Thyroid gland (tissue), 4 donors: ENCODE data around the gene MAST4. TPM values are rescaled to one million over a fixed set of nuclear protein-coding genes. Genes with fewer than 3 reads are reported as not detected.

Source experiments
- DNase-seq, 2 donors: peaks; one replicate each; pipeline ENCODE4 v3.0.0-alpha.2; 2019
- H3K27ac ChIP-seq, 3 donors: fragments of 200-600 bp; sonication (generic); 1 replicate in 2 of 3; 2 replicates in 1 of 3; pipeline ENCODE4 v1.5.1; 2016 to 2019; ENCODE audit warnings: mild to moderate bottlenecking in 1 of 3, moderate library complexity in 1 of 3
- H3K27me3 ChIP-seq: fragments of 200-600 bp; sonication (generic); one replicate; pipeline ENCODE4 v1.5.1; 2019
- H3K36me3 ChIP-seq, 2 donors: fragments of 200-600 bp; sonication (generic); one replicate each; pipeline ENCODE4 v1.5.1; 2016 to 2019
- H3K4me1 ChIP-seq, 2 donors: fragments of 200-600 bp; sonication (generic); one replicate each; pipeline ENCODE4 v1.5.1; 2017 to 2019
- H3K4me3 ChIP-seq, 3 donors: fragments of 200-600 bp; sonication (generic); replicated peaks in 1 of 3; 1 replicate in 2 of 3; 2 replicates in 1 of 3; pipeline ENCODE4 v1.5.1; 2016; ENCODE audit warnings: mild to moderate bottlenecking in 1 of 3
- H3K9me3 ChIP-seq: fragments of 200-600 bp; sonication (generic); one replicate; pipeline ENCODE4 v1.5.1; 2017
- POLR2A ChIP-seq, 2 donors: fragments of 450-650 bp; IDR thresholded peaks; one replicate each; pipeline ENCODE4 v1.6.1; 2017; ENCODE audit warnings: antibody characterized with exemption in 2 of 2, mild to moderate bottlenecking in 2 of 2, moderate library complexity in 1 of 2
- WGBS, 2 donors: methylation state at CpG; one replicate each; pipeline ENCODE4 v1.1.5; 2017; 5-methylcytosine and 5-hydroxymethylcytosine counted together
- intact Hi-C: fragments of 100-400 bp; cut with DNase I; formaldehyde crosslinking; loops from one replicate; pipeline ENCODE4 v1.15.1; 2023
- total RNA-seq, 4 donors: library from RNA; depleted of rRNA; stranded (reverse); fragments of >200 nt; gene quantifications; one replicate each; pipeline ENCODE4 v1.2.3, GENCODE V29; 2016
- TF ChIP-seq, protein P1 (sequence below), 6 experiments: fragments of 200-600 bp in 3 of 6; fragments of 450-650 bp in 3 of 6; sonication (generic) in 3 of 6; IDR thresholded peaks; one replicate each; pipeline ENCODE4 v1.5.1; 2016 to 2019; ENCODE audit warnings: antibody characterized with exemption in 6 of 6, mild to moderate bottlenecking in 2 of 6, inconsistent platforms in 1 of 6, moderate library complexity in 1 of 6

The MAST4 gene
- total RNA-seq, 4 donors from 2014 or later: 20.2 to 38.3 (median 24.4) TPM

DNA sequence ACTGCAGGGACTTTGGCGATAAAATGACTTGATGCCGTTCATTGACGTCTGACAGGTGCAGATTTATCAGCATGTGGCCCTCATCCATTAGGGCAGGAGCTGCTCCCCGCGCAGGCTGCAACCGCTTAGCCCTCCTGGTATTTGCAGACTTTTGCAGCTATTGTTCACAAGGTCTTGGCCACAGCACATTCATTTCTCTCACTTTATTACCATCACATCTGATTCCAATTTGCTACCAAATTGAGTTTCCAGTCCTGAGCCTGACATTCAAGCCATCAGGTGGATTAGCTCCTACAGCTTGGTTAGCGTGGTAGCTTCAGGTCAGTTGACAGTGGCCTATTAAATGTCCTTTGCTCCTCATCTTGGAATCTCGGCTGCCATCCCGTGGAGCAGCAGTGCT, 301.2 kb downstream of the MAST4 start:
- Histone ChIP-seq H3K27ac (no peak overlapping the region), H3K27me3 (no peaks in the 10 kb centered on the region), H3K4me3 (no peak overlapping the region), H3K36me3 (no peaks in the 10 kb centered on the region), H3K9me3 (no peaks in the 10 kb centered on the region), H3K4me1 (peaks cover 13 to 22% of the 10 kb centered on the region in 2 donors)
- 95% methylated on average over 9 of the region's 9 CpGs for WGBS, 2 donors
- no peak for DNase-seq
- TF ChIP-seq, protein P1, sequence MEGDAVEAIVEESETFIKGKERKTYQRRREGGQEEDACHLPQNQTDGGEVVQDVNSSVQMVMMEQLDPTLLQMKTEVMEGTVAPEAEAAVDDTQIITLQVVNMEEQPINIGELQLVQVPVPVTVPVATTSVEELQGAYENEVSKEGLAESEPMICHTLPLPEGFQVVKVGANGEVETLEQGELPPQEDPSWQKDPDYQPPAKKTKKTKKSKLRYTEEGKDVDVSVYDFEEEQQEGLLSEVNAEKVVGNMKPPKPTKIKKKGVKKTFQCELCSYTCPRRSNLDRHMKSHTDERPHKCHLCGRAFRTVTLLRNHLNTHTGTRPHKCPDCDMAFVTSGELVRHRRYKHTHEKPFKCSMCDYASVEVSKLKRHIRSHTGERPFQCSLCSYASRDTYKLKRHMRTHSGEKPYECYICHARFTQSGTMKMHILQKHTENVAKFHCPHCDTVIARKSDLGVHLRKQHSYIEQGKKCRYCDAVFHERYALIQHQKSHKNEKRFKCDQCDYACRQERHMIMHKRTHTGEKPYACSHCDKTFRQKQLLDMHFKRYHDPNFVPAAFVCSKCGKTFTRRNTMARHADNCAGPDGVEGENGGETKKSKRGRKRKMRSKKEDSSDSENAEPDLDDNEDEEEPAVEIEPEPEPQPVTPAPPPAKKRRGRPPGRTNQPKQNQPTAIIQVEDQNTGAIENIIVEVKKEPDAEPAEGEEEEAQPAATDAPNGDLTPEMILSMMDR (IDR thresholded peaks at IDR 0.05): no peak
- TF ChIP-seq POLR2A (IDR thresholded peaks at IDR 0.05): no peak
- intact Hi-C loops: no loop called here

DNA sequence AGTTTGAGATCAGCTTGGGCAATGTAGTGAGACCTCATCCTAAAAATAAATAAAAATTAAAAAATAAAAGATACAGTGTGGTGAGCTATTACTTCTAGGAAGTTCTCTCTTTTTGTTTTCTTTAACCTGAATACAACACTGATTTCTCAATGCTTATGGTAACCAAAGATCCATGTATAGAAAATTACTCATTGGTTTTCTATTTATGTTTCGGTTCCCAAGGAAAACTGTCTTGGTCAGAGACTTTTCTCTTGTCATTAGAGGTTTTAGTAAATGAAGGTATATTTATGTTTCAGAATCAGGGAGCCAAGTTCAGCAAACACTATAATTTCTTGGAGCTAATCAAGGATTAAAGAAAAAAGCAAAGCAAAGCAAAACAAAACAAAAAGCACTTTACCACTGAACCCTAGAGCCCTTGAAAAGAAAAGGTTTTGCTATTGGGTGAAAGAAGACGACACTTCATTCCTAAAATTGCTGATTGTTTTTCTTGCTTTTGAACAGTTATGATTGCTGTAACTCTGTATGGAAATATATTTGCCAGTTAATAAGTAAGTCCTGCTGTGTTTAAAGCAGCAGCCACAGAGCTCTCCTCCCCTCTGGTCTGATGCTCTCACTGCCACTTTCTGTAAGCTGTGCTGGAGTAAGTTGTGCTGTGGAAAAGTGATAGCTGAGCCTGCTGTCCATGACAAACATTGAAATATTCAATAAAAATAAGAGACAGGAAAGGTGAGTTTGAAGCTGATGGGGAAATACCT, 302.2 kb downstream of the MAST4 start:
- peak overlapping the region; percentile 51 to 70 (median 55) for H3K27ac ChIP-seq
- intact Hi-C loops: no loop called here
- H3K36me3 ChIP-seq: no peaks in the 10 kb centered on the region
- DNase-seq: peak; percentile 19 to 22
- H3K27me3 ChIP-seq: no peaks in the 10 kb centered on the region
- H3K4me3 ChIP-seq: no peak overlapping the region
- WGBS, 2 donors: 55 to 62% methylated on average over 2 of the region's 2 CpGs
- H3K4me1 ChIP-seq: peaks cover 8 to 19% of the 10 kb centered on the region in 2 donors
- no peaks in the 10 kb centered on the region for H3K9me3 ChIP-seq
- no peak for TF ChIP-seq POLR2A (IDR thresholded peaks at IDR 0.05)
- TF ChIP-seq, protein P1 (IDR thresholded peaks at IDR 0.05): no peak

DNA sequence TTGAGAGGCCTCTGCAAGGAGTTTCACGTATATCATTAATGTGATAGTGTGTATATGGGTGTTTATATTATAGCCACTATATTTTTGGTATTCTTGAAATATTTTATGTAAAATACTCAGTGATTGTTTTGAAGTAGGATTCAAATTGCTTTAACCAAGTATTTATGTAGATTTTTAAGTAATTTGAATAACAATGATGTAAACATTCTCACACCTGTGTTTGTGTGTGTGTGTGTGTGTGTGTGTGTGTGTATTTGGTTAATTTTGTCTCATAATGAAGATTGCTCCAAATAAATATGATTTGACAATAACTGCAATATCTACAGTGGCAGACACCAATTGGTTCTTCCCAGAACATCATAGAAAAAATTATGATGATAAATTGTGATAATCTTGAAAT, 307.0 kb downstream of the MAST4 start:
- Histone ChIP-seq H3K9me3 (no peaks in the 10 kb centered on the region), H3K4me3 (no peak overlapping the region), H3K27me3 (no peaks in the 10 kb centered on the region), H3K4me1 (peaks cover 8 to 12% of the 10 kb centered on the region in 2 donors), H3K36me3 (no peaks in the 10 kb centered on the region), H3K27ac (no peak overlapping the region)
- 95 to 98% methylated on average over 1 of the region's 1 CpG for WGBS, 2 donors
- intact Hi-C loops: no loop called here
- DNase-seq: no peak
- no peak for TF ChIP-seq POLR2A (IDR thresholded peaks at IDR 0.05)
- TF ChIP-seq, protein P1 (IDR thresholded peaks at IDR 0.05): no peak

GRCh38 chr5:66903709-66904108, 307.5 kb downstream of the MAST4 start:
- no peak for DNase-seq
- no peaks in the 10 kb centered on the region for H3K9me3 ChIP-seq
- 83 to 89% methylated on average over 2 to 3 of the region's 3 CpGs for WGBS, 2 donors
- H3K27me3 ChIP-seq: no peaks in the 10 kb centered on the region
- intact Hi-C loops: no loop called here
- TF ChIP-seq, protein P1 (IDR thresholded peaks at IDR 0.05): no peak
- no peak for TF ChIP-seq POLR2A (IDR thresholded peaks at IDR 0.05)
- no peak overlapping the region for H3K27ac ChIP-seq
- no peaks in the 10 kb centered on the region for H3K36me3 ChIP-seq
- H3K4me3 ChIP-seq: no peak overlapping the region
- H3K4me1 ChIP-seq: peaks cover 8 to 11% of the 10 kb centered on the region in 2 donors

- intact Hi-C loops: no loop called here
- Histone ChIP-seq H3K4me1 (peaks cover 7 to 8% of the 10 kb centered on the region in 2 donors), H3K27me3 (no peaks in the 10 kb centered on the region), H3K4me3 (no peak overlapping the region), H3K9me3 (no peaks in the 10 kb centered on the region), H3K36me3 (no peaks in the 10 kb centered on the region), H3K27ac (no peak overlapping the region)
- no peak for DNase-seq
- WGBS, 2 donors: 44 to 60% methylated on average over 3 of the region's 3 CpGs
- no peak for TF ChIP-seq POLR2A (IDR thresholded peaks at IDR 0.05)
- TF ChIP-seq, protein P1 (IDR thresholded peaks at IDR 0.05): no peak
These were observed 308.0 kb downstream of the MAST4 start for GRCh38 chr5:66904189-66904588.
